Thoracic aorta (tissue), 2 donors: Measurements from ENCODE around the gene SPEN. TPM values are rescaled to one million over a fixed set of nuclear protein-coding genes. Genes with fewer than 3 reads are reported as not detected.
A peak's percentile ranks its signal among the peaks of the same experiment; 100 is the strongest.
"Not testable (repeated sequence)": the region's sequence is repeated elsewhere in the genome, so short reads cannot be mapped to it uniquely, and the experiment has no call there.

Experiments
- ATAC-seq: fragments of 150-250 bp; one replicate; pipeline ENCODE4 v1.8.0; 2017; ENCODE audit warnings: low read depth; ENCODE audit not compliant: insufficient number of reproducible peaks, low FRiP score
- DNase-seq: peaks from one replicate; pipeline ENCODE4 v3.0.0-alpha.2; 2020; ENCODE audit warnings: low spot score
- H3K27ac ChIP-seq, 2 donors: fragments of 200-600 bp; sonication (generic); 1 replicate in 1 of 2; 2 replicates in 1 of 2; pipeline ENCODE4 v1.5.1; 2016; ENCODE audit warnings: mild to moderate bottlenecking in 2 of 2, moderate library complexity in 2 of 2
- H3K27me3 ChIP-seq: fragments of 200-600 bp; sonication (generic); replicated peaks from 2 replicates; pipeline ENCODE4 v1.6.0; 2016; ENCODE audit warnings: mild to moderate bottlenecking; ENCODE audit not compliant: insufficient read depth
- H3K36me3 ChIP-seq: fragments of 200-600 bp; sonication (generic); one replicate; pipeline ENCODE4 v1.5.1; 2016
- H3K4me1 ChIP-seq, 2 donors: fragments of 200-600 bp; sonication (generic); 1 replicate in 1 of 2; 2 replicates in 1 of 2; pipeline versions ENCODE4 v1.5.1 to v1.6.0; 2016; ENCODE audit warnings: low read depth in 2 of 2, mild to moderate bottlenecking in 1 of 2; ENCODE audit not compliant: control insufficient read depth in 1 of 2
- H3K4me3 ChIP-seq: fragments of 200-600 bp; sonication (generic); 2 replicates; pipeline ENCODE4 v1.5.1; 2016; ENCODE audit warnings: mild to moderate bottlenecking
- H3K9me3 ChIP-seq: fragments of 200-600 bp; sonication (generic); 2 replicates; pipeline ENCODE4 v1.5.1; 2016
- CTCF ChIP-seq: fragments of 200-600 bp; sonication (generic); IDR thresholded peaks from one replicate; pipeline ENCODE4 v1.5.1; 2019; ENCODE audit warnings: antibody characterized with exemption
- total RNA-seq, 2 donors: library from RNA; depleted of rRNA; stranded (reverse); fragments of >200 nt; gene quantifications; one replicate each; pipeline versions ENCODE4 v1.1.0 to v1.2.3, GENCODE V29; 2016

Gene SPEN
- total RNA-seq, 2 donors from 2014 or later = 52.3 to 96.9 TPM

DNA sequence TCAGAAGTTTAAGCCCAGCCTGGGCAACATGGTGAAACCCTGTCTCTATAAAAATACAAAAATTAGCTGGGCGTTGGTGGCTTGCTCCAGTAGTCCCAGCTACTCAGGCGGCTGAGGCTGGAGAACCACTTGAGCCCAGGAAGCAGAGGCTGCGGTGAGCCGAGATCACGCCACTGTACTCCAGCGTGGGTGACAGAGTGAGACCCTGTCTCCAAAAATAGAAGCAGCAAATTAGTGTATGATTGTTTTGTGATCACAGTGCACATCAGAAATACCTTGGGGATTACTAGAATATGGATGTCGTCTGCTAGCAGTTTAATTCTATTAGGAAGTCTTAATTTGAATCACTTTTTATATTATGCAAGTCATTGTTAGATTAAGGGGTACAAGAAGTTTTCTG lies 69.4 kb downstream of the SPEN start:
- Histone ChIP-seq H3K27ac (no peak overlapping the region), H3K4me3 (no peak overlapping the region), H3K4me1 (peaks cover 13% of the 10 kb centered on the region in 2 donors), H3K36me3 (peaks cover 50% of the 10 kb centered on the region), H3K27me3 (no peaks in the 10 kb centered on the region), H3K9me3 (no peaks in the 10 kb centered on the region)
- DNase-seq (no peak), ATAC-seq (no peak)
- TF ChIP-seq CTCF = no peak

GRCh38 chr1:15918962-15919715 lies 71.6 kb downstream of the SPEN start:
- TF ChIP-seq CTCF = no peak
- H3K27ac ChIP-seq = peak overlapping the region in 1 of 2 donors; percentile 46
- peaks cover 50% of the 10 kb centered on the region for H3K36me3 ChIP-seq
- H3K4me3 ChIP-seq = no peak overlapping the region
- no peak for DNase-seq
- H3K9me3 ChIP-seq = no peaks in the 10 kb centered on the region
- no peaks in the 10 kb centered on the region for H3K27me3 ChIP-seq
- peaks cover 13% of the 10 kb centered on the region in 2 donors for H3K4me1 ChIP-seq
- no peak for ATAC-seq

- Histone ChIP-seq H3K36me3 (peaks cover 58% of the 10 kb centered on the region), H3K27me3 (no peaks in the 10 kb centered on the region), H3K4me1 (peaks cover 8 to 16% of the 10 kb centered on the region in 2 donors), H3K9me3 (no peaks in the 10 kb centered on the region), H3K27ac (no peak overlapping the region), H3K4me3 (no peak overlapping the region)
- ATAC-seq = no peak
- no peak for DNase-seq
- no peak for TF ChIP-seq CTCF
Observed at GRCh38 chr1:15923241-15923640, 75.7 kb downstream of the SPEN start.

DNA sequence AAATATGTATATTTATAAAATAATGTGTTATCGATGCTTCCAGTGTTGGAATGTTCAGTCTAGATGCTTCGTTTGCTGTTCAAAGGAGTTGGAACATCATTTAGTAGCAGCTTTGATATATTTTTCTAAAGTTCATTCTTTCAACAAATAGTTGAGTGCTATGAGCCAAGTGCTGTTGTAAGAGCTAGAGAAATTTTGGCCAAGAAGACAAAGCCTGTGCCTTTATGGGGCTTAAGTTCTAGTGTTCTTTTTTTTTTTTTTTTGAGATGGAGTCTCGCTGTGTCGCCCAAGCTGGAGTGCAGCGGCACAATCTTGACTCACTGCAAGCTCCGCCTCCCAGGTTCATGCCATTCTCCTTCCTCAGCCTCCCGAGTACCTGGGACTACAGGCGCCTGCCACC lies 78.9 kb downstream of the SPEN start:
- not testable (repeated sequence) for H3K4me3 ChIP-seq, DNase-seq, H3K9me3 ChIP-seq, H3K27me3 ChIP-seq, ATAC-seq, H3K27ac ChIP-seq
- H3K4me1 ChIP-seq = peaks cover 6 to 16% of the 10 kb centered on the region in 2 donors
- H3K36me3 ChIP-seq = peaks cover 70% of the 10 kb centered on the region

GRCh38 chr1:15928971-15929965 lies 81.8 kb downstream of the SPEN start:
- Histone ChIP-seq H3K27me3 (no peaks in the 10 kb centered on the region), H3K27ac (peak overlapping the region; percentile 13 to 57), H3K9me3 (no peaks in the 10 kb centered on the region), H3K4me1 (peaks cover 6 to 16% of the 10 kb centered on the region in 2 donors), H3K36me3 (peaks cover 75% of the 10 kb centered on the region), H3K4me3 (no peak overlapping the region)
- ATAC-seq (no peak), DNase-seq (no peak)
- TF ChIP-seq CTCF = no peak
